ENCODE results near the gene TFR2.

GRCh38 chr7:100607111-100607510 is 34.2 kb downstream of the TFR2 start:
- no peak; the same call in 1 of the 2 replicates for TF ChIP-seq CTCF (conservative IDR thresholded peaks at IDR 0.05)
- no peak for TF ChIP-seq ZFX (IDR thresholded peaks at IDR 0.05)

All from C4-2B (cell line).